GM19099 (cell line): ENCODE results near the gene AQP7.
"Not testable (repeated sequence)": the region's sequence is repeated elsewhere in the genome, so short reads cannot be mapped to it uniquely, and the experiment has no call there.

Experiments used
- POLR2A ChIP-seq: IDR thresholded peaks from 3 replicates; pipeline ENCODE4 v1.6.1; 2011; ENCODE audit warnings: low read depth; ENCODE audit not compliant: insufficient read length; ENCODE audit errors: extremely low read depth

AQP7 gene

DNA sequence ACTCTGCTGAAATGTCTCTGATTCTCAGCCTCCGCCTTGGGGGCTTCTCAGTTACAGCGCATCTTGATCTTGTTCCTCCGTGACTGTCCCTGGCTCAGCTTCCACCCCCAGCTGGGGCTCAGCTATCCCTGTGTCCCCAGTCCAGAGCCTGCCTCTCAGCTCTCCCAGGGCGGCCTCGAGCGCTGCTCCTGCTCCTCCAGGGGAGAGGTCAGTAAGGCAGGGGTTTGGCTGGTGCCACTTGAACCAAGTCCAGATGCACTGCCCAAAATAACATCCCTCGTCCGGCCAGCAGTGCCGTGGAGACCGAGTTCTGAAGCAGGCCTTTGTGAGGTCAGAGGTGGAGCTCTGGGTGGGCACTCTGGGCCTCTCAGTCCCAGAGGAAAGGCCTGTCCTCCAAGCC, at the start of gene AQP7:
Gene AQP7, minus strand, starts transcription at position 198 of the 400 bp plus-strand sequence. CDS start 1,306 bp downstream, outside the sequence.
- not testable (repeated sequence) for TF ChIP-seq POLR2A

DNA sequence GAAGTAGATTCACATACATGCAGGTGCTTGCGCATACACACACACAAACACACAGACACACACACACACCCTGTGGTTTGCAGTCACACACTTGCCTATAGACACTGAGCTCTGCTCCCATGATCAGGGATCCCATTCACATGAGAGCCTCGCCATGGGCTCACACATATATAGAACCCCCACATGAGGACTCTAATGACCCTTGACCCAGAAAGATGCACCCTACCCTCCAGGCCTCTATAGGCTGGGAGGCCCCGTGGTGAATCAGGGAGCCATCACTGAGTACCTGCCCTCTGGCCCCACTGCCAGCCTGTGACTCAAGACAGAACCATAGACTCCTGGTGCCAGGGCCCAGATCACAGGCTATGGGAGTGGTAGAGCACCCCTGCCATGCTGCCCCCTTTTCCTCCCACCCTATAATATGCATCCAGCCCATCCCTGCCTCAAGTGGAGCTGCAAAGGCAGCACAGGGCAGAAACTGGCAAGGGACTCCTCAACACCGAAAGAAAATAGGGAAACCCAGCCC, 48.3 kb upstream of the AQP7 start:
- TF ChIP-seq POLR2A, result no peak

- no peak for TF ChIP-seq POLR2A
Measured at GRCh38 chr9:33449715-33450114, 47.3 kb upstream of the AQP7 start.

DNA sequence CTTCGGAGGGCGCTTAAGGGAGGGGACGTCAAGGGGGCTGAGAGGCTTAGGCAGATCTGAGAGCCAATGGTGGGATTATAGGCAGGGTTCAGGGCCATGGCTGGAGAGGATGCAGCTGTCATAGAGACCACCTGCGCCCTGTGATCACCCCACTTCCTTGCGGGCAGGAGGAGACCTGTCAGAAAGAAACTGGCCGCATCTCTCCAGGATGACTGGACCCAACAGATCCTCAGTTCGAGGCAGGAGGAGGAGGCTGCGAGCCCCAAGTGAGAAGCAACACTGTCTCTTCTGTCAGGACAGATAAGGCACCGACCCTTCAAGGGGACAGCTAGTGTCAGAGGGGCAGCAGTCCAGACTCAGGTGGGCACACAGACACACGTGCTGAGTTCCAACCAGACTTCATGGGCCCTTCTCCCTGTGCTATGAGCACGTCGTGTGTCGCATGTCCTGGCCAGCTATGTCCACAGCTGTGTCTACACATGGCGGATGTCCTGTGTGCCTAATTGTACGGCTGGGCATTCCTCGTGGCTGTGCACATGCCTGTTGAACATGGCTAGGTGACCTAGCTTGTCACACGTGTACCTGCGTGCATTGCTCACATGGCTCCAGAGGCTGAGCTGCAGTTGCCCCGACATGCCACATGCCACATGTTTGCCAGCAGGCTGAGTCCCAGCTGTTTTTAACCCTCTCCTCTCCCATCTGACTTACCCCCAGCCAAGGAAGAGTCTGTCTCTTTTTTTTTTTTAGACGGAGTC, 45.6 kb upstream of the AQP7 start:
- no peak for TF ChIP-seq POLR2A

GRCh38 chr9:33446946-33447798, 44.8 kb upstream of the AQP7 start, which contains the start of gene AQP3:
TSS of gene AQP3 (minus strand) at chr9:33447593. CDS start at chr9:33447530, 63 bp downstream.
- no peak for TF ChIP-seq POLR2A

GRCh38 chr9:33446240-33446945, 44.0 kb upstream of the AQP7 start:
- TF ChIP-seq POLR2A, result no peak

- TF ChIP-seq POLR2A, result no peak
Measured at GRCh38 chr9:33445389-33446239, 43.2 kb upstream of the AQP7 start.

GRCh38 chr9:33443464-33444154, 41.2 kb upstream of the AQP7 start:
- TF ChIP-seq POLR2A, result no peak

DNA sequence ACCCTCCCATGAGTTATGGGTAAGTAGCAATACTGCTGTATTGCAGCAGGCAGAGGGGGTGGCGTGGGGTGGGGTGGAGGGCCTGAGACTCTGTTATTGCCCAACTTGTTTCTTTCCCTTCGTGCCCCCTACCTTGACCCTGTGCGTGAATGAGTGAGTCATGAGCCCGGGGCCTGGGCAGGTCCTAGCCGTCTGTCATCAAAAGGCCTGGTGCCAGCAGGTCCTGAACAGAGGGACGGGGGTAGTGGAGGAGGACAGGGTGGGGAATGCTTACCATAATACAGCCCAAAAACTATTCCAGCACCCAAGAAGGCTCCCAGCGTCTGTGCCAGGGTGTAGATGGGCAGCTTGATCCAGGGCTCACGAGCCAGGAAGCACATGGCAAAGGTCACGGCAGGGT, 40.7 kb upstream of the AQP7 start:
- TF ChIP-seq POLR2A, result no peak

GRCh38 chr9:33442125-33442524, 39.8 kb upstream of the AQP7 start:
- TF ChIP-seq POLR2A, result no peak

- TF ChIP-seq POLR2A, result no peak
Measured at GRCh38 chr9:33440609-33441008, 38.2 kb upstream of the AQP7 start.

DNA sequence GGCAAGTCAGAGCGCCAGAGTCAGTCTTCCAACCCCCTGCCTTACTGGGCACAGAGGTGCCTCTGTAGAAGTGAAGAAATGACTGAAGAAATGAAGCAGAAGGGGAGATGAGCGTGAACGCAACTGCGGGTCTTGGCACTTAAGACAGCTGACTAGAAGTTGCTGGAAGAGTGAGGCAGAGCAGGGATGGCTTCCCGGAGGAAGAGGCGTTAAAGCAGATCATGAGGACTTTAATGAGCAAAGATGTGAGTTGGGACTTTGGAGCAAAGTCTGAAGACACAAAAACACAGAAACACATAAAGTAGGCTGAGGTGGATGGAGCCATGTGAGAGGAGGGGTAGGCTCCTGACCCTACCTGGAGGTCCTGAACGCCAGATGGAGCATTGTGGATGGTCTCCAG, 37.8 kb upstream of the AQP7 start:
- no peak for TF ChIP-seq POLR2A

DNA sequence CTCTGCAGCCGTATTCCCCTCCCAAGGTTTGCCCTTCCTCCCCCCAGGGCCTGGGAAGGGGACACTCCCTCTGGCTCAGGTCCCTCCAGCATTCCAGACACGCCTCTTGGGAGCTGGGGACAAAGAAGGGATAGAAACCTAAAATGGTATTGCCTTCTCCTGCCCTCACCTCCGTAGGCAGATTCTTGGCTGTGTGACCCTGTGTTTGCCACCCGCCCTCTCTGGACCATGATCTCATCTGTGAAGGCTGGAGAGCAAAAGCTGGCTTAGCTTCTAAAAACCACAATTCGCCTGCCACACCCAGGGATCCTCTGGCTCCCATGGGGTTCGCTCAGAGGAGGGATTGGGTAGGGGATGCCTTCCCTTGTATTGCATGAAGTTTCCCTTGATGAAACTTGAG, 37.4 kb upstream of the AQP7 start:
- no peak for TF ChIP-seq POLR2A

DNA sequence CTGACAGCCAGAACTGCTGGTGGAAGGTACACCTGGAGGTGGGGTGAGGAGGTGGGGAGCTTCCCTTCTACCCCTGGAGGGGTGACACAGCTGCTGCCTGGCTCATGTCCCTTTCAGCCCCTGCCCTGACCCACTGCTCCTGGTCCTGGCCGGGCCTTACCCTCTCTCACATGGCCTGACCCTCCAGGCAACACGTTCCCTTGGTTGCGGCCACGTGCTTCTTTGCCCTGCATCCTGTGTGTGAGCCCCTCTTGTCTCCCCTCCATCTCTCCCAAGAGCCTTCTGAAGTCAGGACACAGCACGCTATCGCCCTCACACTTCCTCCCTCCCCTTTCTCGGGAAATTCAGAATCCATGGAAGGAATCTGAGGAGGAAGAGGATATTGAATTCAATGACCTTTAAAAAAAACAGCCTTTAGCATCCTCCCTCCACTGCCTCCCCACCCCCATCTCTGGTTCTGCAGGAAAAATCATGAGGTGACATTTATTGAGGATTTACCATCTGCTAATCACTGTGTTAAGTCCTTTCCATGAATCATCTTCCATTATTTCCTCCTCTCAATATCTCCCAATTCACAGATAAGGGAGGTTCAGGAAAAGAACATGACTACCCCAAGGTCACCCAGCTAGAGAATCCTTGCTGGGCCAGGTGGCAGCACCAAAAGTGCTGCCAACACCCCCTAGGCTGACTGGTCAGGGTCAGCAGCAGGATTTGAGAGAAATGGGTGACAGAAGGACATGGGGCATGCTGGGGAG, 36.7 kb upstream of the AQP7 start:
- TF ChIP-seq POLR2A, result no peak

GRCh38 chr9:33437898-33438297, 35.5 kb upstream of the AQP7 start:
- TF ChIP-seq POLR2A, result no peak
